ENCODE results near the gene ANKS1A. TPM values are rescaled to one million over a fixed set of nuclear protein-coding genes. Genes with fewer than 3 reads are reported as not detected.

Gene ANKS1A
- total RNA-seq, 1 donor from 2014 or later, result 11.5 TPM

DNA sequence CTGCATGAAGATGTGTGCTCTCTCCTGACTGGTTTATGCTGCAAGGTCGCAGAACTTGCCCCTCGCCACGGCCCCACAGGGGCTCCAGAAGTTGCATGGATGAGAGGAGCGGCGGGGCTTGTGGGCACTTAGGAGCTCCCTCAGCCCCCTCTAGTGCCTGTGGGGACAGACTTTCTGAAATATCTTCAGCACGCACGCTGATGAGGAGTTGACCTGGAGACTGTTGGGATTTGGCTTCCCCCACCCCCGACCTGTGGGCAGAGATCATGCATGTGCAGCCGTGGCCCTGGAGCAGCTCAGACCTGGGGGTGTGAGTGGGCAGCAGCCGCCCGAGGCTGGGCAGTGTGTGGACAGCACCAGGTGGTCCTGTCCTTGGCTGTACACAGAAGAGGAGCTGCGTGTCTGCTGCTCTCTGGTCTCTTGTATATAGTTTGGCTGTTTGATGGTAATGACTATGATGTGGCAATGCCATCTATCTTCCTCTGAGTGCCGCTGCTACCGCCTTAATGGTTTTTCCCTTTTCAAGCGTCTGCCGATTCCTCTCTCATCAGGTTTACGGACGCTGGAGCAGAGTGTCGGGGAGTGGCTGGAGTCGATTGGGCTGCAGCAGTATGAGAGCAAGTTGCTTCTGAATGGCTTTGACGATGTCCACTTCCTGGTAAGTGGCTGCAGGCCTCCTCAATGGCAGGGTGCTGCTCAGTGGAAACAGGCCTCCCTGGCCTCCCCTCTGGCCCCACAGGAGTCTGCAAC lies 170.7 kb downstream of the ANKS1A start:
- H3K36me3 ChIP-seq (ENCODE audit: control insufficient read depth in 3 of 3, insufficient read depth in 3 of 3, low read length in 3 of 3), result peaks cover 52 to 69% (median 64%) of the 10 kb centered on the region in 3 donors
- peak overlapping the region in 1 of 3 donors; percentile 25 for H3K9ac ChIP-seq (ENCODE audit: low read depth in 1 of 3, low read length in 3 of 3)
- H3K27me3 ChIP-seq (ENCODE audit: control insufficient read depth in 3 of 3, insufficient read depth in 3 of 3, low read length in 3 of 3), result no peaks in the 10 kb centered on the region
- H3K27ac ChIP-seq (ENCODE audit: low read depth, low read length), result no peak overlapping the region
- H3K9me3 ChIP-seq (ENCODE audit: control insufficient read depth in 3 of 3, low read length in 3 of 3), result no peaks in the 10 kb centered on the region
- no peak overlapping the region for H3K4me3 ChIP-seq (ENCODE audit: low read length in 3 of 3)
- H3K4me1 ChIP-seq (ENCODE audit: control insufficient read depth in 3 of 3, insufficient read depth in 3 of 3, low read length in 3 of 3), result peaks cover 5 to 23% (median 6%) of the 10 kb centered on the region in 3 donors

DNA sequence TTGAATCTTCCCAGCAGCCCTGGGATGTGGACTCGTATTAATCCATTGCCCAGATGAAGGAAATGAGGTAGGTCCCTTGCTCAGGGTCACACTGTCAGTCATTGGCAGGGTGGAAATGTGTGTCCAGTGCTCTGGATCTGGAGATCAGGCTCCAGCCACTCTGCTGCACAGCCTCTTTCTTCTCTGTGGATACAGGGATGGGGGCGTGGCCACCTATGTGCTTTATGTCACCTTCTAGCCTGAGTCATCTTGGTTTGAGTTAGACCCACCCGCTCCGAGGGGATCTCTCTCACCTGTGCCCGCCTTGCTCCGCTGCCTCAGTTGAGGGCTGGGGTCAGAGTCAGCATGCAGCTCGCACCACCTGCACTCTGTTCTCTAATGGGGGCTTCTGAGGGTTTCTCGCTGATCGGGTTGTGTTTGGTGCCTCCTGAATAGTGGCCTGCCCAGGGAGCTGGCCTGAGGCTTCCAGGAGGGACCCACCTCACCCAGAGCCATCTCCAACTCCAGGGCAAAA lies 172.1 kb downstream of the ANKS1A start:
- no peaks in the 10 kb centered on the region for H3K9me3 ChIP-seq (ENCODE audit: control insufficient read depth in 3 of 3, low read length in 3 of 3)
- peaks cover 59 to 79% (median 69%) of the 10 kb centered on the region in 3 donors for H3K36me3 ChIP-seq (ENCODE audit: control insufficient read depth in 3 of 3, insufficient read depth in 3 of 3, low read length in 3 of 3)
- no peaks in the 10 kb centered on the region for H3K27me3 ChIP-seq (ENCODE audit: control insufficient read depth in 3 of 3, insufficient read depth in 3 of 3, low read length in 3 of 3)
- H3K9ac ChIP-seq (ENCODE audit: low read depth in 1 of 3, low read length in 3 of 3), result no peak overlapping the region
- no peak overlapping the region for H3K4me3 ChIP-seq (ENCODE audit: low read length in 3 of 3)
- H3K27ac ChIP-seq (ENCODE audit: low read depth, low read length), result no peak overlapping the region
- H3K4me1 ChIP-seq (ENCODE audit: control insufficient read depth in 3 of 3, insufficient read depth in 3 of 3, low read length in 3 of 3), result peaks cover 5 to 23% (median 6%) of the 10 kb centered on the region in 3 donors

DNA sequence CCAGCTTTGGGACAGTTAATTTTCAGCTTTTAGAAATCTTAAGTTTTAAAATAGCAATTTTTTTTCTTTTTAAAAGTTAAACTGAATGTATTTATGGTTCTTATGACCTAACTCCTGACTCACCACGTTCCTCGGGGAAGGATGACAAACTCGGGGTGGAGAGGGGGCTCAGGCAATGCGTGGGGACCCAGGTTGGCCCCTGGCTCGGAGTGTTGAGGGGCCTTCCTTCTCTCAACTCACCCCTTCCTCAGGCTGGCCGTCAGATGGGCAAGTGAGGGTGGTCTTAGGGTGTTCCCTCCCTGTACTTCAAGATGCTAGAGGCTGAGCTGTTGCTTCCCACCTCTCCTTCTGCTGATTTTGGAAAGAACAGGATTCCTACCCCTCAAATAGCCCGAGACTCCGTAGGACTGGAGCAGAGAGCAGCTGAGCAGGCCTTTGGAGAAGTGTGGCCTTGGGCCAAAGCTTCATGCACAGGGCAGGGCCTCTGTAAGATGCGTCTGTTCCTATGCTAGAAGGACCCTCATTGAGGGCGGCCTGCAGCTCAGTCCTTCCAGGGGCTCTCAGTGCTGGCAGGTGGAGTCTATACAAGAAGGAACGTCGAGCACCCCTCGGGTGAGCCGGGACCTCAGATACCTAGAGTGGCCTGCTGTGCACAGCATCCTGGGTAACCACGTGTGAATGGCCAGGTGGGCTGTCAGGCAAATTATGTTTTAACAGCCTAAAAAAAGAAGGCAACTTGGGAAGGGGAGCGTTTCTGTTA lies 172.8 kb downstream of the ANKS1A start:
- H3K27me3 ChIP-seq (ENCODE audit: control insufficient read depth in 3 of 3, insufficient read depth in 3 of 3, low read length in 3 of 3), result no peaks in the 10 kb centered on the region
- peaks cover 5 to 23% (median 6%) of the 10 kb centered on the region in 3 donors for H3K4me1 ChIP-seq (ENCODE audit: control insufficient read depth in 3 of 3, insufficient read depth in 3 of 3, low read length in 3 of 3)
- H3K36me3 ChIP-seq (ENCODE audit: control insufficient read depth in 3 of 3, insufficient read depth in 3 of 3, low read length in 3 of 3), result peaks cover 64 to 85% (median 75%) of the 10 kb centered on the region in 3 donors

DNA sequence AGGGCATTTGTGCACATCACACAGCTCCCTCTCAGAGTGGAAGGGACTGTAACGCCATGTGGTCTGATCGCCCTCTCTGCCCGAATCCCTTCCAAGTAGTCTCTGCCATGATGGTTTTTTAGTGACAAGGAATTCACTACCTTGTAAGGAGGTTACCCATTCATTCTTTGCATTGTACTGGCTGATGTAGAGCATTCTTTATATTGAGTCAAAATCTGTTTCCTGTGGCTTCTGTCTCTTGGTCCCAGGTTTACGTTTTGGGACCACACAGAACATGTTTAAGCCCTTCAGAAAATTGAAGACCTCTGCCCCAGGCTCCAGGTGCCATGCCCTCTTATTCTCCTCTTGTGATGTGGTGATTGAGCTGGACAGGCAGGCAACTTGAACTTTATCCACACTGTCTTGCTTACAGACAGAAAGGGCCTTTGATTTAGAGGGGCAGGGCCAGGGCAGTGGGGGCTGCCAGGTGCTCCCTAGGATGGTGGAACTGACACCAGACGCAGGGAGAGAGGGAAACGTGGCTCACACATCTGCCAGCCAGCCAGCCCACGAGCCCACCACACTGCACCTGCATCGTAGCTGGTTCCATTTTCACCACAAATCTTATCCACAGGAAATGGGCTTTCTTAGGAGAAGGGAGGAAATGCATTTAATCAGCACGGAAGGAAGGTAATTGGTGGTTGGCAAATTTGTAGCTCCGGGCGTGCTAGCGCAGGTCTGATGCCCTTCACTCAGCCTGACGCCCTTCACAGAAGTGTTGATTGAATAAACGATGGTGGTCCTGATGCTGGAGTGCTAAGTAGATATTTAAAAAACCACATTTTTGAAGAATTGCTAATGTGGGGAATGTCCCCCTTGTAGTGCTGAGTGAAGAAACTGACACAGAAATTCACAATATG lies 173.9 kb downstream of the ANKS1A start:
- peaks cover 62 to 81% (median 78%) of the 10 kb centered on the region in 3 donors for H3K36me3 ChIP-seq (ENCODE audit: control insufficient read depth in 3 of 3, insufficient read depth in 3 of 3, low read length in 3 of 3)

More for the DNA sequence above, 172.8 kb downstream of the ANKS1A start:
- Histone ChIP-seq H3K27ac (ENCODE audit: low read depth, low read length) (no peak overlapping the region), H3K9me3 (ENCODE audit: control insufficient read depth in 3 of 3, low read length in 3 of 3) (no peaks in the 10 kb centered on the region), H3K9ac (ENCODE audit: low read depth in 1 of 3, low read length in 3 of 3) (no peak overlapping the region), H3K4me3 (ENCODE audit: low read length in 3 of 3) (no peak overlapping the region)

DNA sequence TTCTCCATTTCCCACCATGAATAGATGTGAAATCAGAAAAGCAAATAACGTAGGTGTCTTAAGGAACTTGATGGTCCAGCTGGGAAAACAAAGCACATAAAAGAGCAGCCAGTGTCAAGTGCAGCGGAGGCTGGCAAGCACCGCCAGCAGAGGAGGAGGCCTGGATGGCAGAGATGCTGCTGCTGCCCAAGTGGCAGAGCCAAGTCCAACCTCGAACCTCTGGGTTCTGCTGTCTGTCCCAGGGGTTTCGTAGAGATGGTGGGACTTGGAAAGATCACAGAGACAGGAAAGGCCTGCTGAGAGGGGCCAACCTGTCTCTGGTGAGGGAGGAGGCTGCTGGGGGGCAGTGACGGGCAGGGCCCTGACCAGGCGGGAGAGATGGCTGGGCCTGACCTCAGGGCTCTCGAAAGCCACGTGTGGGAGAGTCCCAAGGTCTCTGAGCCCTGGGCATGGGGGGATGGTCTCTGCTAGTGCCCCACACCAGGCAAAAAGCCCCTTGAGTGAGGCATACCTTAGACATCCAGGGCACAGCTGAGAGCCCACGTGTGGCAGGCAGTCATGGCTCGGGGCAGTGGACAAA lies 174.7 kb downstream of the ANKS1A start:
- Histone ChIP-seq H3K9me3 (ENCODE audit: control insufficient read depth in 3 of 3, low read length in 3 of 3) (no peaks in the 10 kb centered on the region), H3K27me3 (ENCODE audit: control insufficient read depth in 3 of 3, insufficient read depth in 3 of 3, low read length in 3 of 3) (no peaks in the 10 kb centered on the region), H3K9ac (ENCODE audit: low read depth in 1 of 3, low read length in 3 of 3) (no peak overlapping the region), H3K4me3 (ENCODE audit: low read length in 3 of 3) (no peak overlapping the region), H3K36me3 (ENCODE audit: control insufficient read depth in 3 of 3, insufficient read depth in 3 of 3, low read length in 3 of 3) (peaks cover 57 to 74% (median 72%) of the 10 kb centered on the region in 3 donors), H3K4me1 (ENCODE audit: control insufficient read depth in 3 of 3, insufficient read depth in 3 of 3, low read length in 3 of 3) (peaks cover 5 to 17% (median 6%) of the 10 kb centered on the region in 3 donors), H3K27ac (ENCODE audit: low read depth, low read length) (no peak overlapping the region)

More for the DNA sequence above, 173.9 kb downstream of the ANKS1A start:
- H3K4me3 ChIP-seq (ENCODE audit: low read length in 3 of 3), result no peak overlapping the region
- H3K27me3 ChIP-seq (ENCODE audit: control insufficient read depth in 3 of 3, insufficient read depth in 3 of 3, low read length in 3 of 3), result no peaks in the 10 kb centered on the region
- no peaks in the 10 kb centered on the region for H3K9me3 ChIP-seq (ENCODE audit: control insufficient read depth in 3 of 3, low read length in 3 of 3)
- no peak overlapping the region for H3K27ac ChIP-seq (ENCODE audit: low read depth, low read length)
- H3K9ac ChIP-seq (ENCODE audit: low read depth in 1 of 3, low read length in 3 of 3), result no peak overlapping the region
- H3K4me1 ChIP-seq (ENCODE audit: control insufficient read depth in 3 of 3, insufficient read depth in 3 of 3, low read length in 3 of 3), result peaks cover 5 to 18% (median 6%) of the 10 kb centered on the region in 3 donors

DNA sequence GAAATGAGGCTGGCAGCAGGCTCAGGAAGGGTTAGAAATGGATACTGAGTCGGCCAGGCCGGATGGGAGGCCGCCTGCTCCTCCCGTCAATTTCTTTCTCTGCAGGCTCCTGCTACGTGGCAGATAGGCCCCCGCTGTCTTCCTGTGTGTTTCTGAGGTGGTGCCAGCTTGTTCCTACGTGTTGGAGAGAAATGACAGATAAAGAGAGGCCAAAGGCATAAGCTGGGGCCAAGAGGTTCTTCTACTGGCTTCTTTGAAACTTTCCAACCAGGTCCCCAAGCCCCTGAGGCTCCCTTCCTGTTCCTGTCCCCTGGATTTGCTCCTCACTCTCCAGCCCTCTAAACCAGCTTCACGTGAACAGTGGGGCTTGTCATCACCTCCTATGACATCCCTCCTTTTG lies 175.2 kb downstream of the ANKS1A start:
- H3K4me3 ChIP-seq (ENCODE audit: low read length in 3 of 3), result no peak overlapping the region
- peaks cover 5 to 17% (median 6%) of the 10 kb centered on the region in 3 donors for H3K4me1 ChIP-seq (ENCODE audit: control insufficient read depth in 3 of 3, insufficient read depth in 3 of 3, low read length in 3 of 3)
- H3K27me3 ChIP-seq (ENCODE audit: control insufficient read depth in 3 of 3, insufficient read depth in 3 of 3, low read length in 3 of 3), result no peaks in the 10 kb centered on the region
- no peak overlapping the region for H3K27ac ChIP-seq (ENCODE audit: low read depth, low read length)
- H3K9ac ChIP-seq (ENCODE audit: low read depth in 1 of 3, low read length in 3 of 3), result no peak overlapping the region
- peaks cover 56 to 72% (median 67%) of the 10 kb centered on the region in 3 donors for H3K36me3 ChIP-seq (ENCODE audit: control insufficient read depth in 3 of 3, insufficient read depth in 3 of 3, low read length in 3 of 3)
- no peaks in the 10 kb centered on the region for H3K9me3 ChIP-seq (ENCODE audit: control insufficient read depth in 3 of 3, low read length in 3 of 3)

DNA sequence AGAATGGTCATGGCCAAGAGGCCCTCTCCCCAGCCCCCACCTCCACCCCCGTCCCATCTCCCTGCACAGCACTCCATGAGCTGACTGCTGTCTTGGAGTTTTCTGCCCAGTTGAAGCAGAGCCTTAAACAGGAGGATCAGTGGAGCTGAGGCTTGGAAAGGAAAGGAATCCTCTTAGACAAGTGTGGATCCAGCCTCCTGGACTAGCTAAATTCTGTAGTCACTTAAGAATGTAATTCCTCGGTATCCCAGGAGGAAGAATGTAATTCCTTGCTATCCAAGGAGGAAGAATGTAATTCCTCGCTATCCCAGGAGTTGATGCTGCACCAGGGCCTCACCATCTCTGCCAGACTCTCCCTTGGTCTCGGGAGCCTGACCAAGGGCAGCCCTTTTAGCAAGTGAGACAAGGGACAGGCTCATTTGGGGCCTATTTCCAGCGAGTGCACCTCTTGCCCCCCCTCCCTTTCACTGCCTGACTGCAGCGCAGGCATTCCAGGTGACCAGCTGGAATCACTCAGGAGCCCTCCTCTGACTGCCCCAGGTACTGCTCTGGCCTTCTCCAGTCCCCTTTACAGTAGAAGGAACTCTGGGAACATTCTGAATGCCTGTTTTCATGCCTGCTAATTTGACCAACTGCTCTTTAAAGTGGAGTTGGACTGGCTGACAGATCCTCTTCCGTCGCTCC lies 175.8 kb downstream of the ANKS1A start:
- Histone ChIP-seq H3K4me1 (ENCODE audit: control insufficient read depth in 3 of 3, insufficient read depth in 3 of 3, low read length in 3 of 3) (peaks cover 5 to 17% (median 6%) of the 10 kb centered on the region in 3 donors), H3K9me3 (ENCODE audit: control insufficient read depth in 3 of 3, low read length in 3 of 3) (no peaks in the 10 kb centered on the region), H3K9ac (ENCODE audit: low read depth in 1 of 3, low read length in 3 of 3) (no peak overlapping the region), H3K36me3 (ENCODE audit: control insufficient read depth in 3 of 3, insufficient read depth in 3 of 3, low read length in 3 of 3) (peaks cover 50 to 66% (median 61%) of the 10 kb centered on the region in 3 donors), H3K27ac (ENCODE audit: low read depth, low read length) (no peak overlapping the region), H3K4me3 (ENCODE audit: low read length in 3 of 3) (no peak overlapping the region), H3K27me3 (ENCODE audit: control insufficient read depth in 3 of 3, insufficient read depth in 3 of 3, low read length in 3 of 3) (no peaks in the 10 kb centered on the region)

DNA sequence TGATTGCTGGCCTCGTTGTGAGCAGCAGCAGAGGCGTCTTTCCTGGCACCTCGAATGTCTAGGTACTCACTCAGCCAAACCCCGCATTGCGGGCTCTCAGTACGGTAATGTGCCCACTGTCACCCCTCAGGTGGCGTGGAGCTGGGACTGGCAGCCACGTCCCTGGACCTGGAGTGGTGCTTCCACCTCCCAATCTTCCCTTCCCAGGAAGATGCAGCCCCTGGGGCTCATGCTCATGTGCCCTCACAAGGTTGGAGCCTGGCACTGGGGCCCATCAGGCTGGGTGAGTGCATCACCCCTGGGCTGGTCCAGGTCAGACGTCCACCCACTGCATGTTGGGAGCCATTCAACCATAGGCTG lies 176.4 kb downstream of the ANKS1A start:
- no peak overlapping the region for H3K9ac ChIP-seq (ENCODE audit: low read depth in 1 of 3, low read length in 3 of 3)
- no peaks in the 10 kb centered on the region for H3K27me3 ChIP-seq (ENCODE audit: control insufficient read depth in 3 of 3, insufficient read depth in 3 of 3, low read length in 3 of 3)
- H3K4me3 ChIP-seq (ENCODE audit: low read length in 3 of 3), result no peak overlapping the region
- H3K36me3 ChIP-seq (ENCODE audit: control insufficient read depth in 3 of 3, insufficient read depth in 3 of 3, low read length in 3 of 3), result peaks cover 45 to 60% (median 56%) of the 10 kb centered on the region in 3 donors
- no peaks in the 10 kb centered on the region for H3K9me3 ChIP-seq (ENCODE audit: control insufficient read depth in 3 of 3, low read length in 3 of 3)
- peaks cover 5 to 13% (median 6%) of the 10 kb centered on the region in 3 donors for H3K4me1 ChIP-seq (ENCODE audit: control insufficient read depth in 3 of 3, insufficient read depth in 3 of 3, low read length in 3 of 3)
- no peak overlapping the region for H3K27ac ChIP-seq (ENCODE audit: low read depth, low read length)

DNA sequence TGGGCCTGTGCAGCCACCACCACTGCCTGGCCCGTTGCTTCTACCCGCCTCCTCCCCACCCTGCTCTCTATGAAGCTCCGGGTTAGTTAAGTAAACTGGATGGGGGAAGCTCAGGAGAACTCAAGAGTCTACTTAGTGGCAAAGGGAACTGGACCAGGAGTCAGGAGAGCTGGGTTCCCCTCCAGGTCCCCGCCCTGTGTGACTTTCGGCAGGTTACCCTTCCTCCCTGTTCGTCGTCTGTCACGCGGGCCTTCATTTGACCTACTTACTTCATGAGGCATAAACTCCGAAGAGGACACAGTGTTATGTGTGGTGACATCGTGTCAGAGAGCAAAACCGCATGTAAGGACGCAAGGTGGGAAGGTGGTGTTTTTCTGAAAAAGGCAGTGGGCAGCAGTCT lies 176.8 kb downstream of the ANKS1A start:
- H3K9me3 ChIP-seq (ENCODE audit: control insufficient read depth in 3 of 3, low read length in 3 of 3), result no peaks in the 10 kb centered on the region
- no peak overlapping the region for H3K9ac ChIP-seq (ENCODE audit: low read depth in 1 of 3, low read length in 3 of 3)
- no peak overlapping the region for H3K4me3 ChIP-seq (ENCODE audit: low read length in 3 of 3)
- H3K4me1 ChIP-seq (ENCODE audit: control insufficient read depth in 3 of 3, insufficient read depth in 3 of 3, low read length in 3 of 3), result peaks cover 5 to 12% (median 6%) of the 10 kb centered on the region in 3 donors
- H3K27ac ChIP-seq (ENCODE audit: low read depth, low read length), result no peak overlapping the region
- H3K36me3 ChIP-seq (ENCODE audit: control insufficient read depth in 3 of 3, insufficient read depth in 3 of 3, low read length in 3 of 3), result peaks cover 40 to 57% (median 52%) of the 10 kb centered on the region in 3 donors
- H3K27me3 ChIP-seq (ENCODE audit: control insufficient read depth in 3 of 3, insufficient read depth in 3 of 3, low read length in 3 of 3), result no peaks in the 10 kb centered on the region

Data from skeletal muscle tissue (tissue), 4 donors.